Hepatocyte (in vitro differentiated cells): ENCODE data around the gene ADIPOR1. TPM values are rescaled to one million over a fixed set of nuclear protein-coding genes. Genes with fewer than 3 reads are reported as not detected.

Source experiments
- DNase-seq: peaks from one replicate; pipeline ENCODE4 v3.0.0-alpha.2; 2016; ENCODE audit warnings: low spot score
- H2AFZ ChIP-seq: fragments of 200-600 bp; sonication (generic); 2 replicates; pipeline ENCODE4 v1.6.0; 2016; ENCODE audit warnings: antibody characterized with exemption, mild to moderate bottlenecking
- H3K27ac ChIP-seq: fragments of 200-600 bp; sonication (generic); 2 replicates; pipeline ENCODE4 v1.5.1; 2016; ENCODE audit warnings: mild to moderate bottlenecking
- H3K27me3 ChIP-seq: fragments of 200-600 bp; sonication (generic); 2 replicates; pipeline ENCODE4 v1.6.1; 2016
- H3K36me3 ChIP-seq: fragments of 200-600 bp; sonication (generic); replicated peaks from 2 replicates; pipeline ENCODE4 v1.5.1; 2016; ENCODE audit warnings: low read depth; ENCODE audit not compliant: insufficient read depth
- H3K4me1 ChIP-seq: fragments of 200-600 bp; sonication (generic); 2 replicates; pipeline ENCODE4 v1.5.1; 2016; ENCODE audit warnings: mild to moderate bottlenecking, moderate library complexity; ENCODE audit not compliant: insufficient read depth
- H3K4me2 ChIP-seq: fragments of 200-600 bp; sonication (generic); 2 replicates; pipeline ENCODE4 v1.6.0; 2016
- H3K4me3 ChIP-seq: fragments of 200-600 bp; sonication (generic); 2 replicates; pipeline ENCODE4 v1.5.1; 2016; ENCODE audit warnings: mild to moderate bottlenecking
- H3K79me2 ChIP-seq: fragments of 200-600 bp; sonication (generic); 2 replicates; pipeline ENCODE4 v1.6.0; 2017; ENCODE audit warnings: mild to moderate bottlenecking
- H3K9me2 ChIP-seq: fragments of 200-600 bp; sonication (generic); replicated peaks from 2 replicates; pipeline ENCODE4 v1.6.0; 2017; ENCODE audit warnings: mild to moderate bottlenecking; ENCODE audit not compliant: insufficient read depth
- H3K9me3 ChIP-seq: fragments of 200-600 bp; sonication (generic); 2 replicates; pipeline ENCODE4 v1.5.1; 2016; ENCODE audit warnings: low read depth, mild to moderate bottlenecking
- H4K20me1 ChIP-seq: fragments of 200-600 bp; sonication (generic); 2 replicates; pipeline ENCODE4 v1.6.0; 2016; ENCODE audit warnings: mild to moderate bottlenecking; ENCODE audit not compliant: insufficient read depth, poor library complexity, severe bottlenecking
- EZH2 ChIP-seq: fragments of 200-600 bp; sonication (generic); IDR thresholded peaks from 2 replicates; pipeline ENCODE4 v1.6.1; 2016; ENCODE audit warnings: antibody characterized with exemption, mild to moderate bottlenecking, borderline replicate concordance
- EZH2phosphoT487 ChIP-seq: fragments of 200-600 bp; sonication (generic); IDR thresholded peaks from one replicate; pipeline ENCODE4 v1.6.1; 2018; ENCODE audit warnings: antibody characterized with exemption, mild to moderate bottlenecking, low read depth, moderate library complexity; ENCODE audit not compliant: unreplicated experiment, severe bottlenecking
- WGBS: methylation state at CpG from one replicate; pipeline ENCODE4 v1.1.6; 2016; ENCODE audit warnings: low lambda C conversion rate; ENCODE audit errors: missing lambda C conversion rate; 5-methylcytosine and 5-hydroxymethylcytosine counted together
- polyA plus RNA-seq: library from polyadenylated mRNA; unstranded; fragments of >200 nt; fragmentation: Nextera tagmentation; extraction: Ambion mirVana; gene quantifications from 2 replicates; pipeline ENCODE4 v1.2.1, GENCODE V29; 2016
- total RNA-seq: library from RNA; depleted of rRNA; stranded (reverse); fragments of >200 nt; gene quantifications from 2 replicates; pipeline ENCODE4 v1.2.3, GENCODE V29; 2014
- TF ChIP-seq, protein P1 (sequence below): fragments of 200-600 bp; sonication (generic); IDR thresholded peaks from 2 replicates; pipeline ENCODE4 v1.5.1; 2016; ENCODE audit warnings: antibody characterized with exemption, mild to moderate bottlenecking; ENCODE audit not compliant: poor library complexity

Gene ADIPOR1
- total and polyA plus RNA-seq, 2 experiments from 2014 or later = 75.7 to 121 TPM

DNA sequence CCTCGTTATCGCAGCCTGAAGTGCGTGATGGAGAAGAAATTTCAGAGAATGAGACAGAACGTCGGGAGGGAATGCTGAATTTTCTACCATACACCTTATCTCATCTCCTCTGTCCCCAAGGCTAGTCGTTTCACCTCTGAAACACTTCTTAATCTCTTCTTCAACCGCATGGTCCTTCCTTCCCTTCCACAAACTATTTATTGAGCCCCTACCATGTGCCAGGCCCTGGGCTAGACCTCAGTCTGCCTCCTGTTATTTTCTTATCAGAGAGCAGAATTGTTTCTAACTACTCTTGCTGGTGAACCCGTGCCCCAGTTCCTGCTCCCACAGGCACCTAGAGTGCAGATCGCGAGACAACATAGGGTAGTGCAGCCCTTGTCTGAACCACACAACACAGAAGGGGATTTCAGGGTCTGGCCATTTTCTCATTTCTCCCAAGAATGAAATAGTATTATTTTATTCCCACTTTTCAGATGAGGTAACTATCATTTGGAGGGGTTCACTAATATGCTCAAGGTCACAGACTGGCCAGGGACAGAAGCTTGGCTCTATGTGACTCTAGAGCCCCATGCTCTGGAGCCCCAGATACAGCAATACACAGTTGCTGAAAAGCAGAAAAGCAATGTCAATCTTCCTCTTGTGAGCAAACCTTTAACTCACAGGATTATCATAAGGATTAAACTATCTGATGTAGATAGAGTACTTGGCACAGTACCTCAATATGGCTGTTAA, 598 bp upstream of the ADIPOR1 start:
- Histone ChIP-seq H3K9me3 (no peaks in the 10 kb centered on the region), H3K27me3 (no peaks in the 10 kb centered on the region), H3K4me1 (peaks cover 17% of the 10 kb centered on the region), H2AFZ (peak overlapping the region; percentile 69), H3K79me2 (peaks cover 43% of the 10 kb centered on the region), H3K27ac (peak overlapping the region; percentile 70), H4K20me1 (peaks cover 32% of the 10 kb centered on the region), H3K9me2 (no peaks in the 10 kb centered on the region), H3K4me3 (peak overlapping the region; percentile 70), H3K36me3 (no peaks in the 10 kb centered on the region), H3K4me2 (peak overlapping the region; percentile 84)
- 8% methylated on average over 10 of the region's 10 CpGs for WGBS
- TF ChIP-seq EZH2 (no peak), EZH2phosphoT487 (no peak)
- TF ChIP-seq, protein P1, sequence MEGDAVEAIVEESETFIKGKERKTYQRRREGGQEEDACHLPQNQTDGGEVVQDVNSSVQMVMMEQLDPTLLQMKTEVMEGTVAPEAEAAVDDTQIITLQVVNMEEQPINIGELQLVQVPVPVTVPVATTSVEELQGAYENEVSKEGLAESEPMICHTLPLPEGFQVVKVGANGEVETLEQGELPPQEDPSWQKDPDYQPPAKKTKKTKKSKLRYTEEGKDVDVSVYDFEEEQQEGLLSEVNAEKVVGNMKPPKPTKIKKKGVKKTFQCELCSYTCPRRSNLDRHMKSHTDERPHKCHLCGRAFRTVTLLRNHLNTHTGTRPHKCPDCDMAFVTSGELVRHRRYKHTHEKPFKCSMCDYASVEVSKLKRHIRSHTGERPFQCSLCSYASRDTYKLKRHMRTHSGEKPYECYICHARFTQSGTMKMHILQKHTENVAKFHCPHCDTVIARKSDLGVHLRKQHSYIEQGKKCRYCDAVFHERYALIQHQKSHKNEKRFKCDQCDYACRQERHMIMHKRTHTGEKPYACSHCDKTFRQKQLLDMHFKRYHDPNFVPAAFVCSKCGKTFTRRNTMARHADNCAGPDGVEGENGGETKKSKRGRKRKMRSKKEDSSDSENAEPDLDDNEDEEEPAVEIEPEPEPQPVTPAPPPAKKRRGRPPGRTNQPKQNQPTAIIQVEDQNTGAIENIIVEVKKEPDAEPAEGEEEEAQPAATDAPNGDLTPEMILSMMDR = no peak
- DNase-seq = no peak

DNA sequence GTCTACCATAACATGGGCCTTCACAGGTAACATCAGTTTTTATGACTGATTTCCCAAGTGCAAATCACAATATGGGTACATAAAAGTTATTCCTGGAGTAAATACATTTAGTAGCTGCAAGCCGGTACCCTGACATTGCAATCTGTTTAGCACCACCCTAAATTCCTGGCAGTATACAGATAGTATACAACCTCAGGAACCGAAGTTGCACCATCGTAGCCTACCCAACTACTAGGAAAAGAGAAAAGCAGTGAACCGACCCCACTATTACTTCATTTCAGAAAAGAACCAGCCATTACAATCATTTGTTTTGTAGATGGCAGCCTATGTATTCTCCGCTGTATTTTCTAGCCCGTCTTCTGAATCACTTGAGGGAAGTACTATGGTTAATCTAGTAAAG, 1.1 kb downstream of the ADIPOR1 start:
- H3K9me3 ChIP-seq = no peaks in the 10 kb centered on the region
- H3K4me3 ChIP-seq = peak overlapping the region; percentile 97
- no peak for TF ChIP-seq EZH2
- no peak for TF ChIP-seq EZH2phosphoT487
- TF ChIP-seq, protein P1 = no peak
- no peak overlapping the region for H2AFZ ChIP-seq
- 78% methylated on average over 6 of the region's 6 CpGs for WGBS
- H4K20me1 ChIP-seq = peaks cover 49% of the 10 kb centered on the region
- no peaks in the 10 kb centered on the region for H3K9me2 ChIP-seq
- no peaks in the 10 kb centered on the region for H3K27me3 ChIP-seq
- no peak for DNase-seq
- H3K27ac ChIP-seq = peak overlapping the region; percentile 98
- H3K36me3 ChIP-seq = no peaks in the 10 kb centered on the region
- peaks cover 60% of the 10 kb centered on the region for H3K79me2 ChIP-seq
- peak overlapping the region; percentile 99 for H3K4me2 ChIP-seq
- peaks cover 17% of the 10 kb centered on the region for H3K4me1 ChIP-seq

DNA sequence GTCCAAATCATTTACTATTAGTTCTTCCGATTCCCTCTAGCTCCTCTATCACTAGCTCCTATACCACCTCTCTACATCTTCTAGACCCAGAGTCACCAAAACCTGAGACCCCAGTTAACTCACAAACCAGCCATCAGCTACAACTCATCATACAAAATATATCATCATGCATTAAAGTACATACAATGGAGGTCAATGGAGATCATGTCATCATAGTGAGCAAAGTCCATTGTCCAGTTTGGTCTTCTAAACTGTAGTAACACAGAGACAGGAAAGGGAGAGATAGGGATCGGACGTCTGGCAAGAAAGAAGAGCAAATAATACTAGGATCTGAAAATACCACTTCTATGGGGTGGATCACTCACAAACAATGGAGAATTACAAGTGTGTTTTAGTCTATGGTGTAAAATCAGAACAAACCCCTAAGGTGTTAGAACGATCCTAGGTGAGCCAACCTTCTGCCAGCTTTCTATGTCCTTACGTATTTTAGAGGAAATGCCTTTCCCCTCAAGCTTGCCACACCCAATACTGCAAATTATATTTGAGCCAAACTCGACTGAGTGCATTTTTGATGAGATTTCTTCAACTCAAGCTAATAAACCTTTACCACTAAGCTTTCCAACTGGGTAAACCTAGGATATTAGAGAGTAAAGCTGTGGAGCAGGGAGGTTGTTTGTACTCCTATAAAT, 3.9 kb downstream of the ADIPOR1 start:
- Histone ChIP-seq H3K4me1 (peaks cover 17% of the 10 kb centered on the region), H3K4me3 (no peak overlapping the region), H3K4me2 (peak overlapping the region; percentile 25), H3K9me3 (no peaks in the 10 kb centered on the region), H4K20me1 (peaks cover 60% of the 10 kb centered on the region), H3K27me3 (no peaks in the 10 kb centered on the region), H3K79me2 (peaks cover 79% of the 10 kb centered on the region), H3K27ac (no peak overlapping the region), H3K9me2 (no peaks in the 10 kb centered on the region), H2AFZ (no peak overlapping the region), H3K36me3 (no peaks in the 10 kb centered on the region)
- DNase-seq = no peak
- TF ChIP-seq EZH2phosphoT487 (no peak), EZH2 (no peak)
- TF ChIP-seq, protein P1 = no peak
- 86% methylated on average over 6 of the region's 6 CpGs for WGBS
